ENCODE results near the gene GPC3. TPM values are rescaled to one million over a fixed set of nuclear protein-coding genes. Genes with fewer than 3 reads are reported as not detected.

Gene GPC3
- total RNA-seq, 1 donor from 2014 or later, result 15.5 TPM

GRCh38 chrX:133652185-133652584 is 333.2 kb downstream of the GPC3 start:
- TF ChIP-seq, protein P1, sequence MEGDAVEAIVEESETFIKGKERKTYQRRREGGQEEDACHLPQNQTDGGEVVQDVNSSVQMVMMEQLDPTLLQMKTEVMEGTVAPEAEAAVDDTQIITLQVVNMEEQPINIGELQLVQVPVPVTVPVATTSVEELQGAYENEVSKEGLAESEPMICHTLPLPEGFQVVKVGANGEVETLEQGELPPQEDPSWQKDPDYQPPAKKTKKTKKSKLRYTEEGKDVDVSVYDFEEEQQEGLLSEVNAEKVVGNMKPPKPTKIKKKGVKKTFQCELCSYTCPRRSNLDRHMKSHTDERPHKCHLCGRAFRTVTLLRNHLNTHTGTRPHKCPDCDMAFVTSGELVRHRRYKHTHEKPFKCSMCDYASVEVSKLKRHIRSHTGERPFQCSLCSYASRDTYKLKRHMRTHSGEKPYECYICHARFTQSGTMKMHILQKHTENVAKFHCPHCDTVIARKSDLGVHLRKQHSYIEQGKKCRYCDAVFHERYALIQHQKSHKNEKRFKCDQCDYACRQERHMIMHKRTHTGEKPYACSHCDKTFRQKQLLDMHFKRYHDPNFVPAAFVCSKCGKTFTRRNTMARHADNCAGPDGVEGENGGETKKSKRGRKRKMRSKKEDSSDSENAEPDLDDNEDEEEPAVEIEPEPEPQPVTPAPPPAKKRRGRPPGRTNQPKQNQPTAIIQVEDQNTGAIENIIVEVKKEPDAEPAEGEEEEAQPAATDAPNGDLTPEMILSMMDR (IDR thresholded peaks at IDR 0.05), result no peak
- TF ChIP-seq POLR2A (IDR thresholded peaks at IDR 0.05), result no peak
- no peak for TF ChIP-seq POLR2AphosphoS5 (IDR thresholded peaks at IDR 0.05; ENCODE audit: insufficient read depth in 1 of 2, low read depth in 1 of 2)
- Histone ChIP-seq H3K4me3 (no peak overlapping the region), H3K27ac (no peak overlapping the region), H3K27me3 (no peaks in the 10 kb centered on the region), H3K4me1 (no peaks in the 10 kb centered on the region), H3K9me3 (no peaks in the 10 kb centered on the region), H3K36me3 (no peaks in the 10 kb centered on the region)
- intact Hi-C loops (cut with DNase I), result no loop called here
- DNase-seq (ENCODE audit: extremely low spot score in 2 of 2), result no peak

GRCh38 chrX:133650239-133650638 is 335.2 kb downstream of the GPC3 start:
- TF ChIP-seq POLR2AphosphoS5 (IDR thresholded peaks at IDR 0.05; ENCODE audit: insufficient read depth in 1 of 2, low read depth in 1 of 2), result no peak
- no peak for TF ChIP-seq POLR2A (IDR thresholded peaks at IDR 0.05)
- TF ChIP-seq, protein P1 (IDR thresholded peaks at IDR 0.05), result no peak
- H3K27ac ChIP-seq, result no peak overlapping the region
- H3K27me3 ChIP-seq, result no peaks in the 10 kb centered on the region
- H3K9me3 ChIP-seq, result no peaks in the 10 kb centered on the region
- no peaks in the 10 kb centered on the region for H3K4me1 ChIP-seq
- intact Hi-C loops (cut with DNase I), result no loop called here
- no peak for DNase-seq (ENCODE audit: extremely low spot score in 2 of 2)
- H3K36me3 ChIP-seq, result no peaks in the 10 kb centered on the region
- no peak overlapping the region for H3K4me3 ChIP-seq

DNA sequence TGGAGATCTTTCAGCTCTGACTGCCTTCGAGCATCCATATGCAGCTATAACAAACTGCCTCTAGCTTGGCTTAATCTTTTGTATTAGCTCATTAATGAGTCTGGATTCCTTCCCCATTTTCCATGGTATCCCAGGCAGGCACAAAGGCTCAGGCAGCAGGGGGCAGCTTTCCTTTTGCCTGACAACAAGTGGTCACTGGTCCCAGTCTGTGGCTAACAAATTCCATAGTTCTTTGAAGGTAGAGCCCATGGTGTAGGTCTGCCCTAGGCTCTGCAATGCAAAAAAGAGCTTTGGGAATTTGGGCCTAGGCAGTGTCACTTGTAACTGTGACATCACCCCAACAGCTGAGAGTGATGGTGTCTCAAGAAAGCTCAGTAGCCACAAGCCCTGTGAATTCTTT is 335.7 kb downstream of the GPC3 start:
- Histone ChIP-seq H3K36me3 (no peaks in the 10 kb centered on the region), H3K4me3 (no peak overlapping the region), H3K9me3 (no peaks in the 10 kb centered on the region), H3K27me3 (no peaks in the 10 kb centered on the region), H3K4me1 (no peaks in the 10 kb centered on the region), H3K27ac (no peak overlapping the region)
- intact Hi-C loops (cut with DNase I), result no loop called here
- TF ChIP-seq, protein P1 (IDR thresholded peaks at IDR 0.05), result no peak
- TF ChIP-seq POLR2AphosphoS5 (IDR thresholded peaks at IDR 0.05; ENCODE audit: insufficient read depth in 1 of 2, low read depth in 1 of 2) (no peak), POLR2A (IDR thresholded peaks at IDR 0.05) (no peak)
- DNase-seq (ENCODE audit: extremely low spot score in 2 of 2), result no peak

- intact Hi-C loops (cut with DNase I), result no loop called here
- no peak overlapping the region for H3K4me3 ChIP-seq
- TF ChIP-seq POLR2AphosphoS5 (IDR thresholded peaks at IDR 0.05; ENCODE audit: insufficient read depth in 1 of 2, low read depth in 1 of 2) (no peak), POLR2A (IDR thresholded peaks at IDR 0.05) (no peak)
- TF ChIP-seq, protein P1 (IDR thresholded peaks at IDR 0.05), result no peak
- no peaks in the 10 kb centered on the region for H3K36me3 ChIP-seq
- no peaks in the 10 kb centered on the region for H3K27me3 ChIP-seq
- H3K9me3 ChIP-seq, result no peaks in the 10 kb centered on the region
- H3K4me1 ChIP-seq, result no peaks in the 10 kb centered on the region
- DNase-seq (ENCODE audit: extremely low spot score in 2 of 2), result no peak
- no peak overlapping the region for H3K27ac ChIP-seq
Measured at GRCh38 chrX:133648594-133648993, 336.8 kb downstream of the GPC3 start.

- intact Hi-C loops (cut with DNase I), result no loop called here
- Histone ChIP-seq H3K4me1 (no peaks in the 10 kb centered on the region), H3K9me3 (no peaks in the 10 kb centered on the region), H3K27ac (no peak overlapping the region), H3K27me3 (no peaks in the 10 kb centered on the region), H3K4me3 (no peak overlapping the region), H3K36me3 (no peaks in the 10 kb centered on the region)
- no peak for DNase-seq (ENCODE audit: extremely low spot score in 2 of 2)
- no peak for TF ChIP-seq POLR2A (IDR thresholded peaks at IDR 0.05)
- TF ChIP-seq POLR2AphosphoS5 (IDR thresholded peaks at IDR 0.05; ENCODE audit: insufficient read depth in 1 of 2, low read depth in 1 of 2), result no peak
- TF ChIP-seq, protein P1 (IDR thresholded peaks at IDR 0.05), result no peak
Measured at GRCh38 chrX:133646719-133647116, 338.7 kb downstream of the GPC3 start.
